Mucosa of descending colon (tissue), 3 donors: Measurements from ENCODE around the gene LRP4. TPM values are rescaled to one million over a fixed set of nuclear protein-coding genes. Genes with fewer than 3 reads are reported as not detected.

ENCODE experiments used
- ATAC-seq: fragments of 200-7000 bp; cut with Tn5 transposase; one replicate; pipeline ENCODE4 v1.9.1; 2020; ENCODE audit warnings: mild to moderate bottlenecking, moderate library complexity
- DNase-seq, 3 donors: peaks; one replicate each; pipeline ENCODE4 v3.0.0-alpha.2; 2020
- H3K36me3 ChIP-seq: fragments of 200-600 bp; one replicate; pipeline ENCODE4 v1.8.0; 2021; ENCODE audit warnings: low read depth, mild to moderate bottlenecking
- H3K4me1 ChIP-seq: fragments of 200-600 bp; one replicate; pipeline ENCODE4 v1.8.0; 2021; ENCODE audit warnings: low read depth, mild to moderate bottlenecking
- H3K4me3 ChIP-seq: fragments of 200-600 bp; one replicate; pipeline ENCODE4 v1.8.0; 2021; ENCODE audit warnings: mild to moderate bottlenecking
- H3K9me3 ChIP-seq: fragments of 200-600 bp; one replicate; pipeline ENCODE4 v1.8.0; 2021; ENCODE audit warnings: mild to moderate bottlenecking
- CTCF ChIP-seq: fragments of 200-600 bp; IDR thresholded peaks from one replicate; pipeline ENCODE4 v1.8.0; 2022; ENCODE audit warnings: antibody characterized with exemption, mild to moderate bottlenecking
- intact Hi-C, 2 donors: fragments of 100-400 bp; cut with DNase I in 1 of 2; cut with micrococcal nuclease in 1 of 2; formaldehyde crosslinking; loops; one replicate each; pipeline versions ENCODE4 v1.11.0 to v1.11.1; 2022; cut with DNase I, micrococcal nuclease
- total RNA-seq, 3 donors: library from RNA; stranded (reverse); fragmentation: NEBNext Ultra II Directional in 2 of 3; extraction: Animal tissue kit (Norgen Biotek cat#: 25700) in 2 of 3; gene quantifications; one replicate each; pipeline versions ENCODE4 v1.2.1 to v1.2.4, GENCODE V29; 2021 to 2023
- donor health status: DM: no; HTN: no; CAD: no; lungs with moderate emphysema.
- donor health status: DM: no; HTN: no; CAD: no.
- donor health status: DM: no; HTN: yes; CAD: no.

The LRP4 gene
- total RNA-seq, 3 donors from 2014 or later, result 19.7 to 50.0 (median 35.3) TPM

- Histone ChIP-seq H3K4me3 (no peak overlapping the region), H3K4me1 (no peaks in the 10 kb centered on the region), H3K36me3 (no peaks in the 10 kb centered on the region), H3K9me3 (no peaks in the 10 kb centered on the region)
- ATAC-seq, result no peak
- intact Hi-C loops, result no loop called here
- no peak for DNase-seq
- TF ChIP-seq CTCF, result no peak
These were observed 42.7 kb upstream of the LRP4 start for GRCh38 chr11:46961041-46961440.

GRCh38 chr11:46958777-46959176, 40.4 kb upstream of the LRP4 start:
- ATAC-seq, result no peak
- no peaks in the 10 kb centered on the region for H3K4me1 ChIP-seq
- intact Hi-C loops, result no loop called here

GRCh38 chr11:46953093-46953492, 34.7 kb upstream of the LRP4 start:
- no peak for TF ChIP-seq CTCF

More at GRCh38 chr11:46958777-46959176, 40.4 kb upstream of the LRP4 start:
- no peaks in the 10 kb centered on the region for H3K36me3 ChIP-seq
- H3K4me3 ChIP-seq, result no peak overlapping the region
- TF ChIP-seq CTCF, result no peak
- no peaks in the 10 kb centered on the region for H3K9me3 ChIP-seq
- no peak for DNase-seq

GRCh38 chr11:46952553-46952952, 34.2 kb upstream of the LRP4 start:
- Histone ChIP-seq H3K9me3 (no peaks in the 10 kb centered on the region), H3K4me3 (no peak overlapping the region), H3K4me1 (peaks cover 9% of the 10 kb centered on the region), H3K36me3 (no peaks in the 10 kb centered on the region)
- no peak for TF ChIP-seq CTCF
- no peak for ATAC-seq
- DNase-seq, result no peak
- intact Hi-C loops, result no loop called here

More at GRCh38 chr11:46953093-46953492, 34.7 kb upstream of the LRP4 start:
- DNase-seq (no peak), ATAC-seq (no peak)
- Histone ChIP-seq H3K4me3 (no peak overlapping the region), H3K9me3 (no peaks in the 10 kb centered on the region), H3K4me1 (peaks cover 4% of the 10 kb centered on the region), H3K36me3 (no peaks in the 10 kb centered on the region)
- intact Hi-C loops, result no loop called here

- H3K9me3 ChIP-seq, result no peaks in the 10 kb centered on the region
- DNase-seq (no peak), ATAC-seq (no peak)
- no peaks in the 10 kb centered on the region for H3K36me3 ChIP-seq
- intact Hi-C loops, result no loop called here
- no peak overlapping the region for H3K4me3 ChIP-seq
- H3K4me1 ChIP-seq, result peaks cover 10% of the 10 kb centered on the region
- TF ChIP-seq CTCF, result no peak
These were observed 33.5 kb upstream of the LRP4 start for GRCh38 chr11:46951864-46952263.

- ATAC-seq (no peak), DNase-seq (no peak)
- Histone ChIP-seq H3K36me3 (no peaks in the 10 kb centered on the region), H3K4me3 (no peak overlapping the region), H3K9me3 (no peaks in the 10 kb centered on the region), H3K4me1 (peaks cover 10% of the 10 kb centered on the region)
- intact Hi-C loops, result no loop called here
- TF ChIP-seq CTCF, result no peak
These were observed 30.9 kb upstream of the LRP4 start for GRCh38 chr11:46949297-46949696.
